NAMALWA (cell line): ENCODE measurements around the gene SPRED2.

Source experiments
- DNase-seq: peaks from one replicate; pipeline ENCODE4 v3.0.0-alpha.2; 2015; ENCODE audit warnings: low spot score

Gene SPRED2

GRCh38 chr2:65442420-65443020, 10.1 kb upstream of the SPRED2 start:
- no peak for DNase-seq

- no peak for DNase-seq
Observed at GRCh38 chr2:65438137-65438899, 5.9 kb upstream of the SPRED2 start.

GRCh38 chr2:65437392-65438135, 5.2 kb upstream of the SPRED2 start:
- DNase-seq, result no peak

- DNase-seq, result peak; percentile 60
Observed at GRCh38 chr2:65436824-65437221, 4.4 kb upstream of the SPRED2 start.

- DNase-seq, result peak; percentile 80
Observed at GRCh38 chr2:65436169-65436823, 3.9 kb upstream of the SPRED2 start.

- peak; percentile 79 for DNase-seq
Observed at GRCh38 chr2:65435625-65436168, 3.3 kb upstream of the SPRED2 start.

GRCh38 chr2:65434592-65435241, 2.3 kb upstream of the SPRED2 start:
- no peak for DNase-seq

GRCh38 chr2:65431421-65432226, 775 bp downstream of the SPRED2 start:
- DNase-seq, result peak; percentile 90

- DNase-seq, result peak; percentile 91
Observed at GRCh38 chr2:65430603-65431420, 1.6 kb downstream of the SPRED2 start.

- DNase-seq, result no peak
Observed at GRCh38 chr2:65429786-65430602, 2.4 kb downstream of the SPRED2 start.

- DNase-seq, result no peak
Observed at GRCh38 chr2:65427532-65427931, 4.9 kb downstream of the SPRED2 start.

- no peak for DNase-seq
Observed at GRCh38 chr2:65425276-65425675, 7.1 kb downstream of the SPRED2 start.

GRCh38 chr2:65424391-65424790, 8.0 kb downstream of the SPRED2 start:
- no peak for DNase-seq

GRCh38 chr2:65421432-65421748, 11.0 kb downstream of the SPRED2 start:
- no peak for DNase-seq

GRCh38 chr2:65420712-65421431, 11.5 kb downstream of the SPRED2 start:
- peak; percentile 81 for DNase-seq

- no peak for DNase-seq
Observed at GRCh38 chr2:65417509-65418085, 14.8 kb downstream of the SPRED2 start.

GRCh38 chr2:65416945-65417344, 15.5 kb downstream of the SPRED2 start:
- DNase-seq, result no peak

GRCh38 chr2:65416321-65416720, 16.1 kb downstream of the SPRED2 start:
- DNase-seq, result no peak
